Hippocampal formation (tissue), 2 donors: ENCODE results near the gene IQGAP2.

Experiments
- DNase-seq, 2 donors: peaks; one replicate each; lab custom pipeline; 2025; lab: John Stamatoyannopoulos, UW

IQGAP2 gene

DNA sequence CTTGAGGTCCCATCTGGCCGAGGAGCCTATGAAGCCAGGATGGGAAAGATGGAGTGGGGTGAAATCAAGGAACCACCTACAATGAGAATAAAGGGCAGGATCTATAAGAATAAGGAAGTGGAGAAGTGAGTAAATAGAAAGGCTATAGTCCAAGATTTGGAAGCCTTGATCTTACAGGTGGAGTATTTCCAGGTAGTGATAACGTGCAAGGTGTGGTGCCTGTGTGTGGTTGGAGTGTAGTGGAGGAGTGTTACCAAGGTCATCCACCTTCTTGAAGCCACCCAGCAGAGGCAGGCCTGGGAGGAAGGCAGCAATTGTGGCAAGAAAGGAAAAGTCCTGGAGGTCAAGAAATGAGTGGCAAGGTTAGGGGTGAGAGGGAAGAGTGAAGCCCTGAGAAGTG is 72.9 kb downstream of the IQGAP2 start:
- no peak for DNase-seq

DNA sequence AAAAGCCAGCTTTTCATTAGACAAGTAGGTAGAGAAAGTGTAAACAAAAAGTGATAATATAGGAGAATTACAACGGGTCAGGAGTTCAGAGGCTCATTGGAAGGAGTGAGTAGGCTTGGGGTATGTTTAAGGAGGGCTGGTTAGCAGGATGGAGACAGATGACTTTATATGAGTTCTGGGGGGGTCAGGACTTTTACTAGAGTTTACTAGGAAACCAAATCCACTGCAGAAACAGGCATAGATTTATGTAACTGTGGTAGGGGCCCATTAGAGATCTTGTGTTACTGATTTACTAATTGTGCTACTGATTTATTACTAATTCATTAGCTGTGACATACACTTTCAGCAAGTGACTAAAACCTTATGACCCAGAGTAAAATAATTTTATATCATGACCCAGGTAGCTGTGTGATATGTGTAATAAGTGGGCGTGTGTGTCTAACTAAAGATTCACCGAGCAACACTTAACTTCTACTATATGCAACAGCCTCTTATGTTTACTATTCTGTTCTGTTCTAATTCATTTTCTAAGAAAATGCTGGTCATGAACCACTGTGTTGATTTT is 73.5 kb downstream of the IQGAP2 start:
- DNase-seq: no peak

DNA sequence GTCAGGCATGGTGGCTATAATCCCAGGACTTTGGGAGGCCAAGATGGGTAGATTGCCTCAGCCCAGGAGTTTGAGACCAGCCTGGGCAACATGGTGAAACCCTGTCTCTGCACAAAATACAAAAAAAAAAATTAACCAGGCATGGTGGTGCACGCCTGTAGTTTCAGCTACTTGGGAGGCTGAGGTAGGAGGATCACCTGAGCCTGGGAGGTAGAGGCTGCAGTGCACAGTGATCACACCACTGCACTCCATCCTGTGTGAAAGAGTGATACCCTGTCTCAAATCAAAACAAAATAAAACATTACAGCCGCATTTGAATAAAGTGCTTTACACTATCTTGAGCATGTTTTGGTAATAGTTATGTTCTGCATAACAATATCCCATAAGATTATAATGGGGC is 74.0 kb downstream of the IQGAP2 start:
- DNase-seq: no peak

DNA sequence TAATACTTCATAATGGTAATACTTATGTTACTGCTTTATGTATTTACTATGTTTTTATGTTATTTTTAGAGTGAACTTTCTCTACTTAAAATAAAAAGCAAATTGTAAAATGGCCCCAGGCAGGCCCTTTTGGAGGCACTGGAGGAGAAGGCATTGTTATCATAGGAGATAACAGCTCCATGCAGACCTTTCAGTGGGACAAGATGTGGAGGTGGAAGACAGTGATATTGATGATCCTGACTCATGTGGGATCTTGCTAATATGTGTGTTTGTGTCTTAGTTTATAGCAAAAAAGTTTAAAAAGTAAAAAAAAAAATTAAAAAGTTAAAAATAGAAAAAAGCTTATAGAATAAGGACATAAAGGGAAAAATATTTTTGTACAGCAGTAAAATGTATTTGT is 74.5 kb downstream of the IQGAP2 start:
- DNase-seq: no peak

DNA sequence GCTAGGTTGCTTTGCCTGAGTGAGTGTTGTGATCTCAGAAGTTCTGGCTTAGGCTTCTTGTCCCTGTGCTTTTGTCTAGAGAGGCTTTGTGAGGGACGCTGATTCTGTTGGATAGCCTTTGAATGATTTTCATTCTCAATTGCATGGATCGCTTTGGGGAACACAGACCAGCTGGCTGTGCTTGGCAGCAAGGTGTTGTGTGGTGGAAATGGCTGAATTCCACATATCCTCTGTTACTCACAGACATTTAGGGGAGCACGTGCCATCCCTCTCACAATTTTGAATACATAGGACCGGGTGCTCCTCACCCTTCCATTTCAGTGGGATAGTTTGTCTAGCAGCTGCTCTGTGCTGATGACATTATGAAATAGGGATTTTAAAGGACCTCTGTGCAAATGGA is 76.2 kb downstream of the IQGAP2 start:
- no peak for DNase-seq

DNA sequence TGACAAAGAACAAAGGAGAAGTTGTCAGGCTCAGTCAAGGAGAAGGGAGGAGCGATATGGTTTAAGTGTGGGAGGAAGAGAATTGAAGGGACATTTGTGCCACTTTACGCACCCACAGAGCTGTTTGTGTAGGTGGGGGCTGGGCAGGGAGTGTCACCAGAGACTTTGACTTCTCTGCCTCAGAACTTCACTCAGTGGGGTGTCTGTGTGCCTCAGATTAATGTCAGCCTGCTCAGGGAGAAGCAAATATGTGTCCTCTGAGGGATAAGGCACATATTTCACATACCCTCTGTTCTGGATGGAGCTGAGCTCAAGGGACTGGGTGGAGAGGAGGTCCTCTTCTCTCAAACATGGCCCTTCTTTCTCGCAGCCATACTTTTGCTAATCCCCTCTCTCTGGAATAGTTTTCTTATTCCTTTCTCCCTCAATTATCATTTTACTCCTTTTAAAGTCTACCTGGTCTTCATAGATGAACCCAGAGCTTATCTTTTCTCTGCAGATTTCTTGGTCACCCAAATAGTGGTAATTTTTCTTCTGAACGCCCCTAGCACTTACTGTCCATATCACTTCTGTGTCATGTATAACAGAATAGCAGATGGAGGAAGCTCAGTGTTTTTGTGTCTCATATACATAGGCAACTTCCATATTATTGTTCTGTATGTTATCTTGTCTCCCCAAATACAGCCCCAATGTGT is 77.0 kb downstream of the IQGAP2 start:
- no peak for DNase-seq

DNA sequence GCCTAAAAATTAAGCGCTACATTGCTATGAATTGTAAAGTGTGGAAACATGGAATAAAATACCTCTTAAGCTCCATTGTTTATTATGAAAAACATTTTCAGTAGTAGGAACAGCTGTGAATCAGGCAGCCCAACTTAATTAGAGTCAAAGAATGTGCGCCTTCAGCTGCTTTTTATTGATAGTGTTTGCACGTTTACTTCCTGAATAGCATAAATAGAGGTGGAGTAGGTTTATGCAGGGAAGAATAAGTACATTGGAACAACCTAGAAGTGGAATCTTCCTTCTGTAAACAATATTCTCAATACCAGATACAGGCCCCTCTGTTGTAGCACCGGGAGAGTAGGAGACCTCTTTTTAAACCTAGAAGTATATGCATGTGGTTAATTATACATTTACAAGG is 79.9 kb downstream of the IQGAP2 start:
- DNase-seq: no peak

DNA sequence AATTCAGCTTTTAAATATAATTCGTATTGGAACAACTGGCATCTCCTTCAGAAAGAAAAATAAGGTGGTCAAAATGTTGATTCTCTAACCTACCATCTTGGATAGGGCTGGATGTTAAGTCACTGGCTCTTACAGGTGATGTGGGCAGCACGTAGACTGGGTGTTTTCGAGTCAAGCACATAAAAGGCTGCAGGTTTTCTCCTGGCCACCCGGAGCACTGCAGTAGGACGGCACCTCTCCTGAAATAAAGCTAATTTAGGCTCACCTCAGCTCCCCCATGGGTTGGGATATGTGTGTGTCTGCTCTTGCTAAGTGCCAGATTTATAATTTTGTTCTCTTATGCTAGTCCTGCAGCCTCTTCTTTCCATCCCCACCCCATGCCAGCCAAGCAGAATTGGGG is 80.3 kb downstream of the IQGAP2 start:
- DNase-seq: no peak

DNA sequence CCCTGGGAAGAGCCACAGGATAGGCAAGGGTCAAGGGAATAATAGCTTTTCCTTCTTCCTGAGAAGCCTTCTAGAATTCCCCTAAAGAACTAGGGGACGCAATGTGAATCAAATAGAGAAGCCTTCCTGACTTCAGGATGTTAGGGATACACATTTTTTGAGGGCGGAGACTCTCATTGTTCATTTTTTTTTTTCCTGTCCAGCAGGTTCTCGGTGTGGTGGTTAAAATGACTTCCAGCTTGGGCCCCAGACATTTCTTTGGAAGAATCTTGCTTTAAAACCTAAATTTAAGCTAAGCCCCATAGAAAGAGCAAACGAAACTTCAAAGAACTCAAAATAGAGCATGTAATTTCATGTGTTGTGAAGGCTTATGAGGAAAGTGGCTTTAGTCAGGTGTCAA is 80.8 kb downstream of the IQGAP2 start:
- no peak for DNase-seq

DNA sequence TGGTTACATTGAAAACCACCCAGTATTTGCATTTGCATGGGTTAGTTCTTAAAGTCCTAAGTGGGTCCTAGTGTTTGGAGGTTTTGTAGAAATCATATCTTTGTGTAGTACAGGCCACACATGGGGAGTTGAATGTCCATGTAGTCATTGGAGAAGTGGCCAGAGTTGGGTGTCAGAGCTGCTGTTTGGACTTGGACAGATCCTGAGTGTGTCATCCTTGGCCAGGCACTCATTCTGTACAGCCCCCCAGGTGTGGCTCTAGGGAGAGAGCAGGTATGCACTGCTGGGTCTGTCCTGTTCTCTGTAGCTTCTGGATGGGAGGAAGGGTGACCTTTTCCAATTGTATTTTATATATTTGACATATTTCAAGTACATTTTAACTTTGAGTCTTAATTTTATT is 82.4 kb downstream of the IQGAP2 start:
- DNase-seq: no peak

DNA sequence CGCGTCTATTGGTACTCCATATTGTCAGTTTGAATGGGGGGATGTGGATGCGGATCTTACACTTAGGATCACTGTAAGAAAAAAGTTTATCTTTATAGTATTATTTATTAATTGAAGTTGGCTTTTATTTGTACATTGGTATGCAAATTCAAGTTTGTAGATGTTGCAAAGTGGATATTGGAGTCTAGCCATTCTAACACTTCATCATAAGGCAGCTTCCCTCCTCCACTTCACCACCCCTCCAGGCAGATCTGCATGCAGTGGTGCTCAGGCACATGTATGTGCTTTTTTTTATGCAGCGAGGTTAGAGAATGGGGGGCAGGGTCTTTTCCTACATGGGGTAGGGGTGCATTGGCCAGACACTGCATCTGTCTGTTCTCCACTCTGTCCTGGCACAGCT is 84.3 kb downstream of the IQGAP2 start:
- no peak for DNase-seq

DNA sequence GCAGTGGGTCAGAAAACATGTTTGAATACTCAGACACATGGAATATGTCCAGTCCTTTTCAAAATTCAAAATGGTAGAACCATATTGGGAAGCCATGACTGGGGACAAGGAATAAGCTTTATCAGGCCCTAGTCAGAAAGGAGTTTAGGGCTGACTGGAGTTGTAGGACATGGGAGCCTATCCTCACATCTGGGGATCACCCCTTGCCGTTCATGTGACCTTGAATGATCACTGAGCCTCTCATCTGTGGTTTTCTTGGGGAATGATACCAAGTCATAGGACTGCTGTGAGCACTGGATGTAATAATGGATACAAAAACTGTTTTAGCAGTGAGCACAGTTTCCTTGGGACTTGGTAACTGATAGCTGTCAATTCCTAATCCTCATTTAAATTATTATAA is 84.7 kb downstream of the IQGAP2 start:
- DNase-seq: no peak

DNA sequence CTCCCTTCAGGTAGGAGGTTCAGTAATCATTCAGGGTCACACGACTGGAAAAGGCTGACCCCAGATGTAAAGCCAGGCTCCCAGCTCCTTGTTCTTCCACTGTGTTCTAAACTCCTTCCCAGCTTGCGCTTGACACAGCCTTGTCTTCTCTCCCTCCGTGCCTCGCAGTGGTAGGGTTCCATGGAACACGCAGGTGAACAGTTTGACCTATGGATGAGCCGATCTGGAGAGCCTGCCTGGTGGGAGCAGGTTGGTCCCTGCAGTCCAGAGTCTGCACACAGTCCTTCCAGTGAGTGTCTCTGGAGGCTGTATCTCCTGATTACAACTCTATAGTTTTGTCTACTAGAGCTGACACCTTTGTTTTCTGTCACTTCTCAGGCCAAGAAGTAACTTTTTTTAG is 85.9 kb downstream of the IQGAP2 start:
- no peak for DNase-seq

DNA sequence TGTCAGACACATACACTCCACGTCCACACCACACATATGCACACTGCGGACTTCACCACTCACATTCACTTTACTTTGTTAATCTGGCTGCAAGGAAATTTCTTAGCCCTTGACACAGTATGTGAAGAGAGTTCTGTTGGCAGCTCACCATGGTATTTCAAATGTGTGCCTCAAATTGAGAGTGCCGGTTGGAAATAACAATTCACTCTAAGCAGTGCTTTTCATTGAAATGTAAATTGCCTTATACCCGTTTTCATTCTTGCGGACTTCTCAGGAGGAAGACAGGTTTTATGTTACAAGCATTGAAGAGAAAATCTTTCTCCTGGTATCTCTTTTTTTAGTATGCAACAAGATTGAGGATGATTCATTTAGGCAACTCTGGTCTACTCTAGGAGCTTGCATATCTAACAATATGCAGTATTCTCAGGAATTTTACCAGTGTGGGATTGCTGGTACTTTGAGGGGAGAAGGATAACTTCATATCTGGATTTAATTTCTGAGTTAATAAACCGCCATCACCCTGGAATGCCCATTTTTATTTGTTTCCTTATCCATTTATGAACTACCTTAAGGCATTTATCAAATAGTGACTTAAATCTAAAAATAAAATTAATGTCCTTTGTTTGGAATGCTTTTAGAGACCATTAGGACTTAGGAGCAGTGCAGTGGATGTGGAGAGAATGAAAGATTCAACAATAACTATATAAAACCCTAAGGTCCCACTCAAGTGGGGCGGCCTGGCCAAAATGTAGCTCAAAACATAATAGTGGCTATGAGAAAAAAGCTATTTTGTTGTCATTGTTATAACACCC is 87.0 kb downstream of the IQGAP2 start:
- no peak for DNase-seq

DNA sequence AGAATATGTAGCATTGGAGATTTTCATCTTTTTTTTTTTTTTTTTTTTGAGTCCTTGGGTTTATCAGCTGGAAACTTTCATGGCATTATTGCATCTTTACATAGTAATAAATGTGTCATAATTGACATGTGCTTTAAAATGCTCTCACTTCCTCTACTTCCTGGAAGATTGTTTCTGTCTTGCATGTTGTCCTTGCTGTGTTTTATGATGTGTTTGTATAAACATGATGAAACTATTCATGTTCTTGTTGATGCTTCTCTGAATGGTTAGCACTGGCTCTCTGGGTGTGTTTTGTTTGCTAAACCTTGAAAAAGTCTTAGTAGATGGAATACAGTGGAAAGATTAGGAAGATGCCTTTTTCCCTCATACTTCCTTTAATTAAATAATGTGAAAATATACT is 87.9 kb downstream of the IQGAP2 start:
- no peak for DNase-seq

DNA sequence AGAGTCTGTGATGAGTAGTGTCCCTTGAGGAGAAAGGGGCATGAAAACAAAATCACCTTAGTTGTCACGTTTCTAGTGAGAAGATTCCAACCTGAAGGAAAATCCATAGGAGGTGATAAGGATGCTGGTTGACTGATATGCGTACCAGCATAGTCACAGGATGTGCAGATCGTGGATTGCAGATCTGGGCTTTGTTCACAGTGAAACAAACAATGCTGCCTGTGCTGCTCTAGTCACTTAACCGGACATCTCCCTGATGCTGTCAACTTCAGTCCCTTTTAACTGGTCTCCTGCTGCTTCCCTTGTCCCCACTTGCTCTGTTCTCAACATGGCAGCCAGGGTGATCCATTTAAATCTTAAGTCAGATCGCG is 89.7 kb downstream of the IQGAP2 start:
- DNase-seq: no peak

DNA sequence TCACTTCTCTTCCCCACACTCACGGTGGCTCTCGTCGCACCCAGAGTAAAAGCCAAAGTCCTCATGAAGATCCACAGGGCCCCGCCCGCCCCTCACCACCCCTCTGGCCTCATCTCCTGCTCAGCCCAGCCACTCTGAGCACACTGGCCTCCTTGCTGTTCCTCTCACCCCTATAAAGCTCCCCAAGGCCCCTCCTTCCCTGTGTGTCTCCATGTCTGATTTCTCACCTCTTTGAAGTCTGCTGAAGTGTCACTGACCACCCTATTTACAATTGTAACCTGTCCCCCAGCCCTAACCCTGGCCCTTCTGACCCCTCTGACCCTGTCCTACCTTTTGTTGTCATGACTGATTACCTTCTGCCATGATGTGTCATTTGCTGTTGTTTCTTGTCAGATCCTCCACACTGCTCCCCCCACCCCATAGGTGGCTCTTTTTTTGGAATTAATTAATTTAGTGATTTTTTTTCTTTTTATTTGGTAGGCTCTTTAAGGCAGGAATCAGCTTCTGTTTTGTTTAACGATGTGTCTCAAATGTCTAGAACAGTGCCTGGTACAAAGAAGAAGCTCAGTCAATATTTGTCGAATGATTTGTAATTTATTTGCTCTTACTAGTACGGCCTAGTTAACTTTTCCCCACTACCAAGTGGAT is 90.2 kb downstream of the IQGAP2 start:
- no peak for DNase-seq

DNA sequence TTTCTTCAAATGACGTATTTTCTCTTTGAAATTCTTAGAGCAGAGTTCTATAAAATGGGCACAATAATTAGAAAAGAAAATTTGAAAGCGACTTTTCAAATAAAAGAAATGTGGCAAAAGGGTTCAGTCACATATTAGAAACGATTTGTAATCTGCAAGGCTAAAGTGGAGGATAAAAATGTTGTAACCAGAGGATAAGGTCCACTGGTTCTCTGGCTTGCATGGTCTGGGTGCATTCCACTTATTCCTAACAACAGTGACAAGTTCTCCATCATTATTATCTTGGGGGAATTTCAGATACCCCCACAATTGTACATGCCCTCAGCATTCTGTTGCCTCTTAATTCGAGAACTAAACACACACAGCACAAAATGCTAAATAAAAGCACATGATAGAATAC is 91.1 kb downstream of the IQGAP2 start:
- no peak for DNase-seq

DNA sequence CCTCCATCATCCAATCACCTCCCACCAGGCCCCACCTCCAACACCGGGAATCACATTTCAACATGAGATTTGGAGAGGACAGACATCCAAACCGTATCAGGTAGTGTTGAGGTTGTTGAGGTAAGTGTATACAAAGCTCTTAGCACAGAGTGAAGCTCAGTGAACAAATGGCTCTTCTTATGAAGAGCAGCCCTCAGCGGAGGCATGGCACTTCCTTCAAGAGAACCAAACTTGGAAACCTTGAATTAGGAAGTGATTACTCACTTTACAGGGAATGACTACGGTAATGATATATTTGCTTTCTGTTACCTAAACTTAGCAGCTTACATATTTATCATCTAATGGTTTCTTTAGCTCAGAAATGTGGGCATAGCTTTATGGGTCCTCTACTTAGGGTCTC is 92.8 kb downstream of the IQGAP2 start:
- no peak for DNase-seq

DNA sequence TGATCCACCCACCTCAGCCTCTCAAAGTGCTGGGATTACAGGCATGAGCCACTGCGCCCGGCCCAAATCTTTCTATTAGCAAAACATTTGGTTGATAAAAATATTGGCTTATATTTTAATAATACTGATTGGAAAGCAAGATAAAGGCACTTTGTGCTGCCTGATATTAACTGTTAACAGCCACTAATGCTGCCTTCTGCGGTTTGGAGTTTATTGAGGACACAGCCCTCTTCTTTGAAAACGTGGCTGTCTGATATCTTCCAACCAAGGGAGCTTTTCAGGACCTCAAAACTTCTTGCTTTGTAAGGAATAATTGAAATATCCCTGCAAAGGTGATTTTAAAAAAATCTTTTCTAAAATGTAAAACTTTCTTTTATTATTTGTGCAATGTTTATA is 94.0 kb downstream of the IQGAP2 start:
- DNase-seq: no peak

DNA sequence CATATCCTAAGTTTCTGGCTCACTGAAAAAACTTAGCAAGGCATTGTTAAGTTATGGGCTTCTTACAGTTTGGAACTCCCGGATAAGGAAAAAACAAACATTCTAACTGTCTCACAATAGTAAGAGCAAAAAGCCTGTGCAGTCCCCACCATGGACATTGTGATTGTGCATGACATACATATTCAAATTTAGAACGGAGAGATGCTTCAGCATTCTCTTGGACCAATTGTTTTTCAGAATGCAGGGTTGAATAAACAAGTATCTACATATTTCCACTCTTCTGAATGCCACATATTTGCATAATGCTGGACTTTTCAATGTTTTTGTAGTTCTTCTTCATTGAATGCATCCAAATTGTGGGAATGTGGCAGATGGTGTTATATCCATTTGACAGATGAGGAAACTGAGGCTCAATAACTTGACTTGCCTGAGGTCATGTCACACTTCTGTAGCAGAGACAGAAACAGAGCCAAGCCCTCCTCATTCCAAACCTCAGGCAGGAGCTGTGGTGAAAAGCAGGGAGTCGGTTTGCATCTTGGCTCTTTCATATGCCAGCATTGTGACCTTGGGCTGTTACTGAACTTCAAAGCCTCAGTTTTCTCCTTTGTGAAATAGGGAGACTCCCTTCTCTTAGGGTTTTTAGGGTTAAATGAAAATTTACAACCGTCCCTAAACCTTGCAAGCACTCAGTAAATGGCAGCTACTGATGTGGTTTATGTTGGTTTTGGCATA is 95.1 kb downstream of the IQGAP2 start:
- no peak for DNase-seq

DNA sequence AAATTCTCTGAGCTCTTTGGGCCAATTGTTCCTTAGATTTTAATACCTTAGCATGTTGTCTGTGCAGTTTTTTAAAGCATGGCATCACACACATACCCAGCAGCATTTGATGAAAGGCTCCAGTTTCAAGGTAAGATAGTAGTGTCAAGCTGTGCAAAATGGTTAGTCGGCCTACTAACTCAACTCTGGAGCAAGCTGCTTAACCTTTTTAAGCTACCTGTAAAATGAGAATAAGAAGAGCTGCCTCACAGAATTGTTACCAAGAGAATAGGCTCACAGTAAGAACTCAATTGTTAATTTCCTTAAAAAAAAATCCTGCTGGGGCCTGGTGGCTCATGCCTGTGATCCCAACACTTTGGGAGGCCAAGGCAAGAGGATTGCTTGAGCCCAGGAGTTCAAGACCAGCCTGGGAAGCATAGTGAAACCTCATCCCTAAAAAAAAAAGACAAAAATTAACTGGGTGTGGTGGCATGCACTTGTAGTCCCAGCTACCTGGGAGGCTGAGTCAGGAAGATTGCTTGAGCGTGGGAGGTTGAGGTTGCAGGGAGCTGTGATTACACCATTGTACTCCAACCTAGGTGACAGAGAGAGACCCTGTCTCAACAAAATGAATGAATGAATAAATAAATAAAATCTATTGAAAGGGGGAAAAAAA is 96.5 kb downstream of the IQGAP2 start:
- DNase-seq: no peak
